ENCODE measurements around the gene C2CD4D. TPM values are rescaled to one million over a fixed set of nuclear protein-coding genes. Genes with fewer than 3 reads are reported as not detected.

C2CD4D gene
- total RNA-seq, 1 donor from 2014 or later: not detected

DNA sequence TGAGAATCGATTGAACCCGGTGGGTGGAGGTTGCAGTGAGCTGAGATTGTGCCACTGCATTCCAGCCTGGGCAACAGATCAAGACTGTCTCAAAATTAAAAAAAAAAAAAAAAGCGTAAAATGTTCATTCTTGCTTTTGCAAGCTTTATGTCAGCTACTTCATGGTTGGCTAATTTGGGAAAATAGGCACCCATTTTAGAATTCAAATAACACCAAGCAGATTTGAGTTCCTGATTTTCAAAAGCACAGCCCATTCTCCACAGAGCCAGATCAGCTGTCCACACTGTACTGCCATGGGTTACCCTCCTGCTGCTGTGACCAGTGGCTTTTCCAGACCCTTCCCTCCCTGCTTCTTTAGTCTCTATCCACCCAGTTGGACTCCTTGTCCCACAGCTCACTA, 9.5 kb upstream of the C2CD4D start:
- intact Hi-C loops (cut with micrococcal nuclease): no loop called here
- TF ChIP-seq CTCF (IDR thresholded peaks at IDR 0.05): no peak
- POLR2A ChIA-PET: no interaction called here
- Mint-ChIP-seq H3K27me3 (peaks cover 18% of the 10 kb centered on the region), H3K4me1 (peaks cover 9% of the 10 kb centered on the region), H3K4me3 (no peak overlapping the region), H3K9me3 (no peaks in the 10 kb centered on the region), H3K36me3 (ENCODE audit: low read depth) (no peaks in the 10 kb centered on the region), H3K27ac (no peak overlapping the region)
- no peak for DNase-seq
- ATAC-seq (ENCODE audit: low read depth): no peak
- CTCF ChIA-PET: interaction anchor here (0.5 kb wide), 1 partner anchor 132 kb away, joined by 3 read pairs; no protein-coding TSS in a partner anchor

DNA sequence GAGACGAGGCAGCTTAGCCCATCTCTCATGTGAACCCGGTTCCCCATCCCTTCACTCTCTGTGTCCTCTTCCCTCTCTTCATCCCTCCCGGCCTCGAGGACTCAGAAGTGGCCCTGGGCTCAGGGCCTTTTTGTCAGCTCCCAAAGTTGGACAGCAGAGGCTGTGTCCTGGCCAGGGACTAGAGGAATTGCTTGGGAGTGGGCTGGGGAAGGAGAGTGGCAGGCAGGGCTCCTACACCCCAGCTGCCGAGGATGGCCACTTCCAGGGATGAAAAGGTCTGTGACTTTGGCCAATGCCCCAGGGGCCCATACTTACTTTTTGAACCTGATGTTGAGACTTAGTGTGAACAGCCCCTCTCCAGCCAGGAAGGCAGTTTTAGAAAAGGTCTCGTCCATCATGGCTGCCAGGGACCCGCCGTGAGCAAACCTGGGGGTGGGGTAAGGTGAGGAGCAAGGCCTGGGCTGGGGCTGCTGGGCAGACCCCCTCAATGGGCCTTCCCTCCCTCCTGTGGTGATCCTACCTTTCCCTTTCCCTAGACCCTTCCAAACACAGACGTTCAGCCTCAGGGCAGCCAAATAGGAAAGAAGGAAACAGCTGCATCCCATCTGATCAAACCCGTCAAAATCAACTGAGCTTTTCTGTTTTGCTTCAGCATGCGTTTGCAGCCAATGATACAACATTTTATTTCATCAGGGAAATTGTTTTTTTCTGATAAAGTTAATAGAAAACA, 8.4 kb upstream of the C2CD4D start:
- CTCF ChIA-PET: no interaction called here
- peaks cover 18% of the 10 kb centered on the region for H3K4me1 Mint-ChIP-seq
- H3K9me3 Mint-ChIP-seq: no peaks in the 10 kb centered on the region
- no peak for TF ChIP-seq CTCF (IDR thresholded peaks at IDR 0.05)
- no peak for DNase-seq
- no peaks in the 10 kb centered on the region for H3K36me3 Mint-ChIP-seq (ENCODE audit: low read depth)
- H3K4me3 Mint-ChIP-seq: no peak overlapping the region
- POLR2A ChIA-PET: no interaction called here
- intact Hi-C loops (cut with micrococcal nuclease): no loop called here
- H3K27ac Mint-ChIP-seq: no peak overlapping the region
- no peak for ATAC-seq (ENCODE audit: low read depth)
- H3K27me3 Mint-ChIP-seq: peaks cover 18% of the 10 kb centered on the region

DNA sequence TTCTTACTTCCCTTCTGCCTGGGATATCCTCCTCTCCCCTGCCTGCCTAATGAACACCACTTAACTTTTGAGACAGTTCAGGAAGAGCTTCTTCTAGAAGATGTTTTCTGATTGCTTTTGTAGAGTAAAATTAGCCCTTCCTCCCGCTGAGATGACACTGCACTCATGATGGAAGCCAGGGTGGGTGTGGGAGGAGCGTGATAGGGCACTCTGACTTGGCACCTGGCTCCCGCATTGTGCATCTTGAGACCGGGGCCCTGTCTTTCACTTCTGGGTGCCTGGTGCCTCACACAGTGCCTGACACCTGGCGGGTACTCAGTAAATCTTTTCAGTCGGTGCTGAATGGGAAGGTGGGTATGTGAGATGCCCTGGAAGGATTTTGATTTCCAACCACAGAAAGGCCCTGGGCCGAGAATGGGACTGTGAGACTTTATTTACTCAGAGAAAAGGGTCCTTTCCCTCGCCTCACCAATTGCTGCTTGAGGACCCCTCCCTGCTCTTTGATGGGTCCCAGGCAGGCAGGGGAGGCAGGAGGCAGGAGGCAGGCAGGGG, 7.1 kb upstream of the C2CD4D start:
- H3K9me3 Mint-ChIP-seq: no peaks in the 10 kb centered on the region
- intact Hi-C loops (cut with micrococcal nuclease): no loop called here
- H3K4me1 Mint-ChIP-seq: peaks cover 20% of the 10 kb centered on the region
- no peak overlapping the region for H3K27ac Mint-ChIP-seq
- ChIA-PET POLR2A (interaction anchor here (0.6 kb wide), 1 partner anchor 200 kb away, joined by 3 read pairs; no protein-coding TSS in a partner anchor), CTCF (interaction anchor here (0.8 kb wide), 1 partner anchor 13 kb away, joined by 3 read pairs; no protein-coding TSS in a partner anchor)
- H3K27me3 Mint-ChIP-seq: peaks cover 15% of the 10 kb centered on the region
- ATAC-seq (ENCODE audit: low read depth) (no peak), DNase-seq (no peak)
- H3K4me3 Mint-ChIP-seq: no peak overlapping the region
- H3K36me3 Mint-ChIP-seq (ENCODE audit: low read depth): no peaks in the 10 kb centered on the region
- TF ChIP-seq CTCF (IDR thresholded peaks at IDR 0.05): no peak

- intact Hi-C loops (cut with micrococcal nuclease): no loop called here
- POLR2A ChIA-PET: interaction anchor here (0.6 kb wide), 2 partner anchors 199 to 399 kb away, joined by 3 to 4 read pairs; no protein-coding TSS in a partner anchor
- TF ChIP-seq CTCF (IDR thresholded peaks at IDR 0.05): no peak
- CTCF ChIA-PET: interaction anchor here (0.8 kb wide), 1 partner anchor 13 kb away, joined by 3 read pairs; no protein-coding TSS in a partner anchor
- ATAC-seq (ENCODE audit: low read depth) (no peak), DNase-seq (no peak)
- H3K27ac Mint-ChIP-seq: no peak overlapping the region
- no peaks in the 10 kb centered on the region for H3K36me3 Mint-ChIP-seq (ENCODE audit: low read depth)
- H3K27me3 Mint-ChIP-seq: peaks cover 11% of the 10 kb centered on the region
- peaks cover 20% of the 10 kb centered on the region for H3K4me1 Mint-ChIP-seq
- H3K4me3 Mint-ChIP-seq: no peak overlapping the region
- no peaks in the 10 kb centered on the region for H3K9me3 Mint-ChIP-seq
Measured at GRCh38 chr1:151846062-151846568, 6.5 kb upstream of the C2CD4D start.

GRCh38 chr1:151843398-151843797, 3.8 kb upstream of the C2CD4D start:
- POLR2A ChIA-PET: interaction anchor here (0.5 to 0.7 kb wide), 2 partner anchors 79 to 90 kb away, joined by 3 read pairs; no protein-coding TSS in a partner anchor
- intact Hi-C loops (cut with micrococcal nuclease): no loop called here
- Mint-ChIP-seq H3K4me3 (no peak overlapping the region), H3K9me3 (no peaks in the 10 kb centered on the region), H3K4me1 (peaks cover 41% of the 10 kb centered on the region), H3K27me3 (no peaks in the 10 kb centered on the region), H3K36me3 (ENCODE audit: low read depth) (no peaks in the 10 kb centered on the region), H3K27ac (no peak overlapping the region)
- CTCF ChIA-PET: interaction anchor here (1.0 to 1.1 kb wide), 2 partner anchors 13 to 249 kb away, joined by 3 to 4 read pairs; no protein-coding TSS in a partner anchor
- no peak for TF ChIP-seq CTCF (IDR thresholded peaks at IDR 0.05)
- DNase-seq (no peak), ATAC-seq (ENCODE audit: low read depth) (no peak)
